GM06990 (cell line): ENCODE results near the gene AP2A1.

Experiments used
- DNase-seq: peaks from one replicate; pipeline ENCODE4 v3.0.0-alpha.2; 2011; ENCODE audit not compliant: insufficient read length; ENCODE audit errors: extremely low read depth
- H3K27me3 ChIP-seq: replicated peaks from 2 replicates; pipeline ENCODE4 v1.6.0; 2011; ENCODE audit warnings: low read length; ENCODE audit not compliant: control insufficient read depth, insufficient read depth
- H3K36me3 ChIP-seq: 2 replicates; pipeline ENCODE4 v1.5.1; 2011; ENCODE audit warnings: low read length; ENCODE audit not compliant: control insufficient read depth, insufficient read depth
- H3K4me3 ChIP-seq: replicated peaks from 2 replicates; pipeline ENCODE4 v1.5.1; 2011; ENCODE audit warnings: low read depth, mild to moderate bottlenecking, control low read depth, low read length
- CTCF ChIP-seq: IDR thresholded peaks from 2 replicates; pipeline ENCODE4 v1.5.1; 2011; ENCODE audit warnings: low read length, control low read depth, mild to moderate bottlenecking, inconsistent platforms; ENCODE audit not compliant: insufficient read depth, poor library complexity, severe bottlenecking

AP2A1 gene

GRCh38 chr19:49795615-49796014, 28.8 kb downstream of the AP2A1 start:
- DNase-seq, result no peak
- no peak for TF ChIP-seq CTCF
- H3K27me3 ChIP-seq, result no peaks in the 10 kb centered on the region
- peaks cover 47% of the 10 kb centered on the region for H3K36me3 ChIP-seq
- H3K4me3 ChIP-seq, result no peak overlapping the region

- H3K4me3 ChIP-seq, result no peak overlapping the region
- no peak for TF ChIP-seq CTCF
- no peaks in the 10 kb centered on the region for H3K27me3 ChIP-seq
- peaks cover 51% of the 10 kb centered on the region for H3K36me3 ChIP-seq
- no peak for DNase-seq
These were observed 31.8 kb downstream of the AP2A1 start for GRCh38 chr19:49798574-49798973.

GRCh38 chr19:49799271-49799797, 32.5 kb downstream of the AP2A1 start:
- Histone ChIP-seq H3K36me3 (peaks cover 49% of the 10 kb centered on the region), H3K4me3 (no peak overlapping the region), H3K27me3 (no peaks in the 10 kb centered on the region)
- no peak for TF ChIP-seq CTCF
- DNase-seq, result no peak

- TF ChIP-seq CTCF, result peak; percentile 28
- Histone ChIP-seq H3K27me3 (no peaks in the 10 kb centered on the region), H3K4me3 (no peak overlapping the region), H3K36me3 (peaks cover 47% of the 10 kb centered on the region)
- no peak for DNase-seq
These were observed 33.1 kb downstream of the AP2A1 start for GRCh38 chr19:49799798-49800376.

DNA sequence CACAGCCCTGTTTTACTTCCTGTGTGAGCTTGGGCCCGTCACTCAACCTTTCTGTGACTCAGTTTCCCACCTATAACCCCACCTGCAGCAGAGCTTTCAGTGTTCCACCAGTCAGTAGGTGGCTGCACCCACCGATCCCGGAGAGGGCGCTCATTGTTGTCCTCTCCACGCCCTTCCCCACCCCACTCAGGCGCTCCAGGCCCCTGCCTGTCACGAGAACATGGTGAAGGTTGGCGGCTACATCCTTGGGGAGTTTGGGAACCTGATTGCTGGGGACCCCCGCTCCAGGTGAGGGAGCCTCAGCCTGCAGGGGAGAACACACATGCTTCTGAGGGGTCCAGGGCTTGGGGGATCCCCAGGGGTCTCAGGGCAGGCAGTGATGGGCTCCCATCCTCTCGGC, 34.0 kb downstream of the AP2A1 start:
- TF ChIP-seq CTCF, result no peak
- Histone ChIP-seq H3K27me3 (no peaks in the 10 kb centered on the region), H3K4me3 (no peak overlapping the region), H3K36me3 (peaks cover 44% of the 10 kb centered on the region)
- no peak for DNase-seq

GRCh38 chr19:49801401-49801888, 34.6 kb downstream of the AP2A1 start:
- Histone ChIP-seq H3K4me3 (no peak overlapping the region), H3K36me3 (peaks cover 38% of the 10 kb centered on the region), H3K27me3 (no peaks in the 10 kb centered on the region)
- no peak for DNase-seq
- TF ChIP-seq CTCF, result no peak
